Prostate gland (tissue), 2 donors: ENCODE results near the gene PEAK1.

ENCODE experiments used
- POLR2A ChIP-seq: fragments of 450-650 bp; IDR thresholded peaks from one replicate; pipeline ENCODE4 v1.6.1; 2016; ENCODE audit warnings: antibody characterized with exemption, mild to moderate bottlenecking
- POLR2AphosphoS5 ChIP-seq: sonication (generic); formaldehyde crosslinking; IDR thresholded peaks from one replicate; pipeline ENCODE4 v1.6.1; 2017; ENCODE audit warnings: antibody characterized with exemption
- TF ChIP-seq, protein P1 (sequence below), 4 experiments: fragments of 200-600 bp in 2 of 4; fragments of 450-650 bp in 2 of 4; sonication (generic) in 2 of 4; IDR thresholded peaks; 1 replicate in 3 of 4; 2 replicates in 1 of 4; pipeline ENCODE4 v1.5.1; 2016 to 2019; ENCODE audit warnings: antibody characterized with exemption in 4 of 4, mild to moderate bottlenecking in 2 of 4, moderate library complexity in 2 of 4

GRCh38 chr15:77387365-77388105, 32.4 kb downstream of the PEAK1 start:
- TF ChIP-seq POLR2AphosphoS5 (no peak), POLR2A (no peak)
- TF ChIP-seq, protein P1, sequence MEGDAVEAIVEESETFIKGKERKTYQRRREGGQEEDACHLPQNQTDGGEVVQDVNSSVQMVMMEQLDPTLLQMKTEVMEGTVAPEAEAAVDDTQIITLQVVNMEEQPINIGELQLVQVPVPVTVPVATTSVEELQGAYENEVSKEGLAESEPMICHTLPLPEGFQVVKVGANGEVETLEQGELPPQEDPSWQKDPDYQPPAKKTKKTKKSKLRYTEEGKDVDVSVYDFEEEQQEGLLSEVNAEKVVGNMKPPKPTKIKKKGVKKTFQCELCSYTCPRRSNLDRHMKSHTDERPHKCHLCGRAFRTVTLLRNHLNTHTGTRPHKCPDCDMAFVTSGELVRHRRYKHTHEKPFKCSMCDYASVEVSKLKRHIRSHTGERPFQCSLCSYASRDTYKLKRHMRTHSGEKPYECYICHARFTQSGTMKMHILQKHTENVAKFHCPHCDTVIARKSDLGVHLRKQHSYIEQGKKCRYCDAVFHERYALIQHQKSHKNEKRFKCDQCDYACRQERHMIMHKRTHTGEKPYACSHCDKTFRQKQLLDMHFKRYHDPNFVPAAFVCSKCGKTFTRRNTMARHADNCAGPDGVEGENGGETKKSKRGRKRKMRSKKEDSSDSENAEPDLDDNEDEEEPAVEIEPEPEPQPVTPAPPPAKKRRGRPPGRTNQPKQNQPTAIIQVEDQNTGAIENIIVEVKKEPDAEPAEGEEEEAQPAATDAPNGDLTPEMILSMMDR (IDR thresholded peaks at IDR 0.05), result no peak
